PC-3 (cell line): Measurements from ENCODE around the gene CAPN1. TPM values are rescaled to one million over a fixed set of nuclear protein-coding genes. Genes with fewer than 3 reads are reported as not detected.

ENCODE experiments used
- ATAC-seq: fragments of 200-7000 bp; cut with Tn5 transposase; 2 replicates; pipeline ENCODE4 v1.9.1; 2020; ENCODE audit warnings: mild to moderate bottlenecking, moderate library complexity
- BruUV-seq: library from RNA; stranded (reverse); fragments of 400-500 nt; replicated peaks from 2 replicates; lab custom pipeline; 2021; lab: Mats Ljungman, UMichigan
- CTCF ChIA-PET: fragments of 300-600 bp; sonication (Branson Sonifier 250); formaldehyde crosslinking; loops from one replicate; lab custom pipeline; 2022; ENCODE audit warnings: antibody characterized with exemption; lab: Charles Lee
- POLR2A ChIA-PET: fragments of 300-600 bp; sonication (Branson Sonifier 250); formaldehyde crosslinking; loops from one replicate; lab custom pipeline; 2022; ENCODE audit warnings: antibody characterized with exemption; ENCODE audit not compliant: unreplicated experiment; lab: Charles Lee
- DNase-seq: peaks from one replicate; pipeline ENCODE4 v3.0.0-alpha.2; 2015
- H2AFZ ChIP-seq: fragments of 300-600 bp; sonication (generic); 2 replicates; pipeline ENCODE4 v1.6.0; 2016; ENCODE audit warnings: antibody characterized with exemption, low read length
- H3F3A ChIP-seq: fragments of 300-600 bp; sonication (generic); one replicate; pipeline ENCODE4 v1.6.0; 2017; ENCODE audit warnings: antibody characterized with exemption, low read length, control low read depth, mild to moderate bottlenecking; ENCODE audit not compliant: unreplicated experiment
- H3K27ac ChIP-seq: fragments of 300-600 bp; sonication (generic); 2 replicates; pipeline ENCODE4 v1.5.1; 2016; ENCODE audit warnings: mild to moderate bottlenecking, low read length
- H3K27me3 ChIP-seq: fragments of 300-600 bp; sonication (generic); 2 replicates; pipeline ENCODE4 v1.6.1; 2016; ENCODE audit warnings: low read length, mixed read lengths
- H3K36me3 ChIP-seq: fragments of 300-600 bp; sonication (generic); 2 replicates; pipeline ENCODE4 v1.6.1; 2016; ENCODE audit warnings: low read depth, mixed run types, low read length, mixed read lengths
- H3K4me1 ChIP-seq: fragments of 300-600 bp; sonication (generic); 2 replicates; pipeline ENCODE4 v1.5.1; 2016; ENCODE audit warnings: low read length; ENCODE audit not compliant: insufficient read depth
- H3K4me2 ChIP-seq: fragments of 300-600 bp; sonication (generic); 2 replicates; pipeline ENCODE4 v1.6.0; 2016; ENCODE audit warnings: low read length
- H3K4me3 ChIP-seq: fragments of 300-600 bp; sonication (generic); 2 replicates; pipeline ENCODE4 v1.5.1; 2016; ENCODE audit warnings: mild to moderate bottlenecking, low read length, mixed read lengths
- H3K79me2 ChIP-seq: fragments of 300-600 bp; sonication (generic); 2 replicates; pipeline ENCODE4 v1.6.1; 2017; ENCODE audit warnings: low read length, mixed read lengths
- H3K9ac ChIP-seq: fragments of 300-600 bp; sonication (generic); 2 replicates; pipeline ENCODE4 v1.6.0; 2016; ENCODE audit warnings: mild to moderate bottlenecking, low read length
- H3K9me2 ChIP-seq: fragments of 300-600 bp; sonication (generic); replicated peaks from 2 replicates; pipeline ENCODE4 v1.6.1; 2016; ENCODE audit warnings: mixed run types, low read length, mixed read lengths
- H3K9me3 ChIP-seq: fragments of 300-600 bp; sonication (generic); 2 replicates; pipeline ENCODE4 v1.6.1; 2016; ENCODE audit warnings: low read length, mixed read lengths
- H4K20me1 ChIP-seq: fragments of 300-600 bp; sonication (generic); 2 replicates; pipeline ENCODE4 v1.6.1; 2016; ENCODE audit warnings: low read length, mixed read lengths
- CTCF ChIP-seq: fragments of 300-600 bp; sonication (generic); conservative IDR thresholded peaks from 2 replicates; pipeline ENCODE4 v1.5.1; 2017; ENCODE audit warnings: antibody characterized with exemption, low read depth, mild to moderate bottlenecking, low read length
- EZH2 ChIP-seq: fragments of 300-600 bp; sonication (generic); IDR thresholded peaks from one replicate; pipeline ENCODE4 v1.6.1; 2017; ENCODE audit warnings: antibody characterized with exemption, mild to moderate bottlenecking, low read length; ENCODE audit not compliant: unreplicated experiment
- EZH2phosphoT487 ChIP-seq: fragments of 300-600 bp; sonication (generic); IDR thresholded peaks from 2 replicates; pipeline ENCODE4 v1.6.1; 2018; ENCODE audit warnings: mild to moderate bottlenecking, antibody characterized with exemption, low read length, borderline replicate concordance
- intact Hi-C: fragments of 100-400 bp; cut with micrococcal nuclease; formaldehyde crosslinking; loops from 2 replicates; pipeline ENCODE4 v1.9.0; 2023
- total RNA-seq: library from RNA; depleted of rRNA; stranded (reverse); fragments of >200 nt; gene quantifications from 2 replicates; pipeline ENCODE4 v1.2.3, GENCODE V29; 2014

The CAPN1 gene
- total RNA-seq, 1 experiment from 2014 or later: 307 TPM

DNA sequence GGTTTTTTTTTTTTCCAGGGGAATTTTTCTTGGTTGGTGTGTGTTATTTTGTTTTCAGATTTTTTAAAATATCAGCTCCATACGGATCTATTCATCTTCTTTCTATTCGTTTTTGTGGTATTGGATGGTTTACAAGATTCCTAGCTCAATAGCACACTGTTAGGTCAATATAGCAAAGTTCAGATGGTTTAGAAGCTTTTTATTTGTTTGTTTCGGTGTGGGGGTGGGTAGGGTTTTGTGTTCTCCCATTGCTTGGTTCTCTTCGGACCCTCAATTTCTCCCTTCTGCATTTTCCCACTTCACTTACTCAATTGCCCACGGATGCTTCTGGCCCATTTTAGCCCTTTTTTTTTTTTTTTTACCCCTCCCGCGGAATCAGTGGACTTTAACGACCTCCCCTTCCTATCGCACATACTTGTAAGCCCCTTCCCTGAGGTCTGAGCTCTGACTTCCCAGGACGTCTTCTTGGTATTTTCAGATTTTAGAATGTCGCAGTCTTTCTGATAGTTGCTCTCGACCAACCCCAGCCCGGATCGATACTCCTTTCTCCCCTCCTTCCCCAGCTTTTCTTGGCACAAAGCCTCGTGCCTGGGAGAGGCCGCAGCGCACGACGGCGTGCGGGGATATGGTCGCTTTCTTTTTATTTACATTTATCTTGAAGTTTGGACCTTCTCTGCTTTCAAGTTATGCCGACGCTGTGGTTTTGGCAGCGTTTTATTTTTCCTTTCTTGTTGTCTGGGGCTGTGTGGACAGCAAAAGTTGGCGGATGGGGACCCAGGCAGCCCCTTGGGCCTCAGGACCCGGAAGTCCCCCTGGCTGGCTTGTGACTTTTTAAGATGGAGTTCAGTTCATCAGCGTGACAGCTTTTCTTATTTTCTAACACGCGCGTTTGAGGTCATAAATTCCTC is 16.1 kb upstream of the CAPN1 start:
- POLR2A ChIA-PET: interaction anchor here (0.6 kb wide), 1 partner anchor 43 kb away, joined by 14 read pairs; no protein-coding TSS in a partner anchor
- TF ChIP-seq EZH2phosphoT487 (no peak), EZH2 (no peak), CTCF (no peak)
- peak overlapping the region; percentile 56 for H3K4me2 ChIP-seq
- H3K9me3 ChIP-seq: no peaks in the 10 kb centered on the region
- H3K4me3 ChIP-seq: peak overlapping the region; percentile 44; the same call in 1 of the 2 replicates
- H3K27ac ChIP-seq: no peak overlapping the region
- no peaks in the 10 kb centered on the region for H3K36me3 ChIP-seq
- H3K79me2 ChIP-seq: no peaks in the 10 kb centered on the region
- H2AFZ ChIP-seq: peak overlapping the region; percentile 87
- H3F3A ChIP-seq: no peaks in the 10 kb centered on the region
- H4K20me1 ChIP-seq: no peaks in the 10 kb centered on the region
- DNase-seq (no peak), ATAC-seq (no peak)
- H3K9ac ChIP-seq: no peak overlapping the region
- BruUV-seq: no TSS peak
- intact Hi-C loops: no loop called here
- CTCF ChIA-PET: no interaction called here
- no peaks in the 10 kb centered on the region for H3K9me2 ChIP-seq
- no peaks in the 10 kb centered on the region for H3K27me3 ChIP-seq
- peaks cover 13% of the 10 kb centered on the region; the same call in 1 of the 2 replicates for H3K4me1 ChIP-seq

- Histone ChIP-seq H3K9me2 (no peaks in the 10 kb centered on the region), H3K27me3 (no peaks in the 10 kb centered on the region), H3K4me1 (peaks cover 13% of the 10 kb centered on the region; the same call in 1 of the 2 replicates), H3K79me2 (no peaks in the 10 kb centered on the region), H3F3A (no peaks in the 10 kb centered on the region), H3K27ac (no peak overlapping the region), H3K9me3 (no peaks in the 10 kb centered on the region), H2AFZ (no peak overlapping the region), H3K4me2 (no peak overlapping the region), H3K9ac (no peak overlapping the region), H4K20me1 (no peaks in the 10 kb centered on the region), H3K36me3 (no peaks in the 10 kb centered on the region), H3K4me3 (no peak overlapping the region)
- CTCF ChIA-PET: no interaction called here
- DNase-seq (no peak), ATAC-seq (no peak)
- intact Hi-C loops: no loop called here
- no TSS peak for BruUV-seq
- POLR2A ChIA-PET: no interaction called here
- TF ChIP-seq CTCF (no peak), EZH2 (no peak), EZH2phosphoT487 (no peak)
Measured at GRCh38 chr11:65166893-65167292, 14.8 kb upstream of the CAPN1 start.

DNA sequence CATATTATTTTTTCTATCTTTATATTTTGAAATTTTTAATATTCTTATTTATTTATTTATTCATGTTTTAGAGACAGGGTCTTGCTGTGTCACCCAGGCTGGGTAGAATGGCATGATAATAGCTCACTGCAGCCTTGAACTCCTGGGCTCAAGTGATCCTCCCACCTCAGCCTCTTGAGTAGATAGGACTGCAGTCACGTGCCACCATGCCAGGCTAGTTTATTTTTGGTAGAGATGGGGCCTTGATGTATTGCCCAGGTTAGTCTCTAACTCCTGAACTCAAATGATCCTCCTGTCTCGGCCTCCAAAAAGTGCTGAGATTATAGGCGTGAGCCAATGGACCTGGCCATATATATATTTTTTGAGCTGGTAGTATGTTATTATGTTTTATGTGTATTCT is 14.1 kb upstream of the CAPN1 start:
- no peak for TF ChIP-seq CTCF
- TF ChIP-seq EZH2: no peak
- no peak for TF ChIP-seq EZH2phosphoT487
- no peaks in the 10 kb centered on the region for H4K20me1 ChIP-seq
- H2AFZ ChIP-seq: no peak overlapping the region
- H3K9me3 ChIP-seq: no peaks in the 10 kb centered on the region
- no peaks in the 10 kb centered on the region for H3K79me2 ChIP-seq
- intact Hi-C loops: no loop called here
- no peaks in the 10 kb centered on the region for H3F3A ChIP-seq
- no peak for ATAC-seq
- no TSS peak for BruUV-seq
- no peak overlapping the region for H3K4me3 ChIP-seq
- peaks cover 13% of the 10 kb centered on the region; the same call in 1 of the 2 replicates for H3K4me1 ChIP-seq
- no peak overlapping the region for H3K4me2 ChIP-seq
- ChIA-PET POLR2A (no interaction called here), CTCF (interaction anchor here (0.6 kb wide), 1 partner anchor 108 kb away, joined by 10 read pairs; no protein-coding TSS in a partner anchor)
- no peak for DNase-seq
- H3K9me2 ChIP-seq: no peaks in the 10 kb centered on the region
- H3K27me3 ChIP-seq: no peaks in the 10 kb centered on the region
- no peaks in the 10 kb centered on the region for H3K36me3 ChIP-seq
- no peak overlapping the region for H3K9ac ChIP-seq
- H3K27ac ChIP-seq: no peak overlapping the region
